ENCODE results near the gene STK32C.

The STK32C gene

DNA sequence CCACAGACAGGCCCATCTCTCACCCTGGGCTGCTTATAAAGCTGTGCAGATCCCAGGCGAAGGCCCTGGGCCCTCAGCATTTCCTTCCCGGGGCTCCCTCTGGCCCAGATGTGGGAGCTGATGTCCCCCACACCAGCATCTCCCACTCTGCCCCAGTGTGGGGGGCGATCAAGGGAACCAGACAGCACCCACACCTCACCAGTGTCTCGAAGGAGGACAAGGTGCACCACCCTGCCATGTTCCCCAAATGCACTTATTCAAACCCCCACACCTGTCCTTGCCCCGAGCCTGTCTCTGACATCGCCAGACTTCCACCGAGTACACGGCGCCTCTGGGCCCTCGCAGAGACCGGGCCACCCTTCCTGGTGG is 101.4 kb downstream of the STK32C start:
- no peak for DNase-seq

DNA sequence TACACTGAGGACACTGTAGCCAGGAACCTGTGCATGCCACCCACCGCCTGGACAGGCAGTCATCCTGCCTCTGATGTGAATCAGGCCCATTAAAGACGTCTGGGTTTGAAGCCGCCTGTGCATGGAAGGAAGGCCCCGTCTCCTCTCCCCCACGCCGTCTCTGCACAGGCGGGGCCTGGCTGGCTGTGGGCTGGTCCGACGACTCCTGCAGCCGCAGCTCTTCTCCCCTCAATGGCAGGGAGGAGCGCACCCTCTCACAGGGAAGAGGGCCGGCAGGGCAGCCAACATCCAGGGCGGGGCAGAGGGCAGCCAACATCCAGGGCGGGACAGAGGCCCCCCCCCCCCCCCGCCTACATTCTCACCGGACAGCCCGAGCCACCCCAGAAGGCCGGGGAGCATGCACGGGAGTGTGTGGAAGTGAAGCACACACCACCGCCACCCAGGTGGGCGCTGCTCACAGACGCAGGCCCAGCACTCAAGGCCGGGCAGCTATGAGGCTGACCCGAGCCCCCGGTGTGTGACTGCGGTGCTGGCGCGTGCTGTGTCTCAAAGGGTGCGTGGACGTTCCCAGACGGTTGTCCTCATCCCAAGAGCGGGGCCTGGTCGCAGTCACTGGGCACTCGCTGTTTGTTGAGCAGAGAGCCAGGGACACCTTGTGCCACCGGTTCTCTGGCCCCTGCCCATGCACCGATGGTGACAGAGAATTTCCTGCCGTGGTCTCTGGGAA is 101.9 kb downstream of the STK32C start:
- DNase-seq: no peak

DNA sequence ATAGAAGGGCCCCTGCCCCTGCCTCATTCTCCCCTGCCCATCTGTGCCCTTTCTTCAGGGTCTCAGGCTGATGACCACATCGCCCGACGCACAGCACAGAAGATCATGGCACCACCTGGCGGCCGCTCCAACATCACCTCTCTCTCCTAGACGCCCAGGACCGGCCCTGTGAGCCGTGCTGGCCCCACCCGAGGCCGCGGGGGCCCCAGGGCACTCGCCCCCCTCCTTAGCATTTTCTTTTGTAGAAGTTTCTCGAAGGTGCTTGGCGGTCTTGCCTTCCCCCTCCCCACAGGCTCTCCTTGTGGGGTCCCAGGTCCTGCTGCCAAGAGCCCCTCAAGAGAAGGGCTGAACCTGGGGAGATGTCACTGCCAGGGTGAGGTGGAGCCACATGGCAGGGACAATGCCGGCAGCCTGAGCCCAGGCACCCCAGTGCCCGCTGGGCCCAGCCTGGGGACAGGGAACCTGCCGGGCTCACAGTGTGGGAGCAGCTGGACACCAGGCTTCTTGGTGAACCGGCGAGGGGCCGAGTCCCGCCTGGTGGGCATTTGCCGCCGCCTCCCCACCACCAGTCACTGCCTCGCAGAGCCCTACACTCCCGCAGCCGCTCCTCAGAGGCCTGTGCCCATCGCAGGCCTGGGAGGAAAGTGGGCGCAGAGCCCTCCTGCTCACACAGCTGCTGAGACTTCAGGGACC is 102.8 kb downstream of the STK32C start:
- DNase-seq: no peak

GRCh38 chr10:132204078-132204780 is 103.5 kb downstream of the STK32C start:
- DNase-seq: no peak

DNA sequence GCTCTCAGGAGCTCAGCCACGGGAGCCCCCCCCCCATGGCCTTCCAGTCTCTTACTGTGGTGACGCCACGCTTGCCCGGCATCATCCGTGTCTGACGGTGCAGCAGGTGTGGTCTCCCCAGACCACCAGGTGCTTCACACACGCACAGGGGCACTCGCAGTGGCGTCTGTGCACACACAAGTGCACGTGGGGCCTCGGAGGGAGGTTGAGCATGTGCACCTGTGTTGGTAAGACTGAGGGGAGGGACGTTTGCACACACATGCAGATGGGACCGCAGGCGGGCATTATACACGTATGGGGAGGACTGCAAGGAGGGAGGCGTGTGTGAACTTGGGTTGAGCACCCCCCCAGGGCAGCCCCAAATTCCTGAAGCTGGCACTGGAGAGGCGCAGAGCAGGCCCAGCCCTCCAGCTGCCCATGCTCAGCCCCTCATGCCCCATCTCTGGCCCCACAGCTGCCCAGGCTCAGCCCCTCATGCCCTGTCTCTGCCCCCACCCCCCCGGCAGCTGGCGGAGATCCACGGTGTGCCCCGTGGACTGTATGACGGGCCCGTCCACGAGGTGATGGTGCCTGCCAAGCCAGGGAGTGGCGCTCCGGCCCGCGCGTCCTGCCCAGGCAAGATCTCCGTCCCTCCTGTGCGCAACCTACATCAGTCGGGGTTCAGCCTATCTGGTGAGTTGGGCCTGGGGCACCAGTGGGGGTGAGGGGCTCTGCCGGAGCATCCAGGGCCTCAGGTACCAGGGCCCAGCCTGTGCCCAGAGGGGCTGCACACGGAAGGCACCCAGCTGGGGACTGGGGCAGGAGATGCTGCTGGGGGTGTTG is 104.3 kb downstream of the STK32C start:
- DNase-seq: no peak

GRCh38 chr10:132202070-132202970 is 105.4 kb downstream of the STK32C start:
- no peak for DNase-seq

DNA sequence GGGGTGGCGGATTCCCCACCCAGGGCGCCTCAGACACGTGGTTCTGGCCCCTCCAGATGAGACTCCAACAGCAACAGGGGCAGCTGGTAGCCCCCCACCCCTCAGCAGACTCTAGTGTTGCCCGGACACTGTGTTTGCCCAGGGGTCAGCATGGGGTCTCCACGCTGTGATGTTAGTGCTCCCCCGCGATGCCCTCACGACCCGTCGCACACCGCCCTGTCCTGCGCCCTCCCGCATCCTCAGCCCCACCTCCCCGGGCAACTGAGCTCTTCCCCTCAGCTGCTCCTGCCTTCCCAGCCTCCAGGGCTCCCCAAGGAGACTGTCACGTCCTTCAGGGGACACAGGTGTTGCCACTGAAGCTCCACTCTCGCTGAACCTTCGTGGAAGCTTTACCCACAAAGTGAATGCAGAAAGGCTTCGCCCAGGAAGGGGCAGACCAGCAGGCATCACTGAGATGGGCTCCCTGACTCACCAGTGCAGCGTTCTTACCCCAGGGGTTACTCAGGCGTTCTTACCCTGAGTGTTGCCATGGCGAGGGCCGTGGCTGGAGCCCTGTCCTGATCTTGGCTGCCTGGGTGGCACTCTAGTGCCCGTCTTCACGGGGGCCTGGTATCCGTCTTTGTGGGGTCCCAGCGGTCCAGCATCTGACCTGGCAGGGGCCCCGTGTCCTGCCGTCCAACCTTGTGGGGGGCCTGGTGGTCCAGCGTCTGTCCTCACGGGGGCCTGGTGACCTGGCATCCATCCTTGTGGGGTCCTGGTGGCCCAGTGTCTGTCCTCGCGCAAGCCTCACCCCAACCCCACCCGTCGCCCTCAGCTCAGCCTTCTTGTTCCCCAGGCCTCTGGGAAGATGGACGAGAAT is 106.4 kb downstream of the STK32C start:
- DNase-seq: no peak

DNA sequence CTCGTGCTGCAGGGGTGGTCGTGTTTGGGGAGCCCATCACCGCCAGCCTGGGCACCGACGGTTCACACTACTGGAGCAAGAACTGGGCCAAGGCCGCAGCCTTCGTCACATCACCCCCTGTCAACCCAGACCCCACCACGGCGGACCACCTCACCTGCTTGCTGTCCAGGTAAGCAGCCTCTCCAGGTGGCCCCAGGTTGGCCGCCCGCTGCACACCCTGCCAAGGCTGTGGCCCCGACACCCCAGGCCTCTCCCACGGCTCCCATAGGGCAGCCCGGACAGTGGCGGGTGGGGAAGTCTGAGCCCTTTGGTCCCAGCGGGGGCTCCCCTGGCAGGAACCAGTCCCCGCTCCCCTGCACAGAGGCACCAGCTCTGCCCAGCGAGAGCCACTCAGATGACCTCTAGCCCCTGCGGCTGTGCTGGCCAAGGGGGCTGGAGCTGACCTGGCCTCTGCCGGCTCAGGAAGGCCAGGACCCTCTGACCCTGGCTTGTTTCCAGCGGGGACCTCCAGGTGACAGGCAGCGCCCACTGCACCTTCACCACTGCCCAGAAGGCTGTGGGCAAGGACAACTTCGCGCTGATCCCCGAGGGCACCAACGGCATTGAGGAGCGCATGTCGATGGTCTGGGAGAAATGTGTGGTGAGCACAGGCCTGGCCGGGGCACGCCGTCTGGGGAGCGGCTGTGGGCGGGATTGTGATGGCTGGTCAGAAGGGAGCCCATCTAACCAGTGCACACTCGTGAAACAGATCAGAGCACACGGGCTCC is 107.2 kb downstream of the STK32C start:
- DNase-seq: no peak

DNA sequence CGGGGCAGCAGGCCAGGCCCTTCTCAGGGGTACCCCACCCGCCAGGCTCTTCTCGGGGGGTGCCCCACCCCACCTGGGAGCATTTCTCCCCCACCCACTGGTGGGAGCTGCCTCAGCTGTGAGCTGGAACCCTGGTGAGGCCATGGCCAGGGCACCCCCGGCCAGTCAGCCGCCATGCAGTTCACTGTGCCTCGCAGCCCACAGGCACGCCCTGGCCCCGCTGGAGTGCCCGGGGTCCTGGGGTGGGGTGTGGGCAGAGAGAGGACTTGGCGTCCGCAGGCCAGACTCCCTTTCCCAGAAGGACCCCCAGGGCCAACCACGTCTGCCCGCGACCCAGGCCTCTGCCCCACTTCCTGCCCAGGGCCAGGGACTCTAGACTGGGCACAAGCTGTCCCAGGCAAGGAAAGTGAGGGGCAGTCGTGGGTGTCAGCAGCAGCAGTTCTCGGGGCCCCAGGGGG is 107.9 kb downstream of the STK32C start:
- no peak for DNase-seq

DNA sequence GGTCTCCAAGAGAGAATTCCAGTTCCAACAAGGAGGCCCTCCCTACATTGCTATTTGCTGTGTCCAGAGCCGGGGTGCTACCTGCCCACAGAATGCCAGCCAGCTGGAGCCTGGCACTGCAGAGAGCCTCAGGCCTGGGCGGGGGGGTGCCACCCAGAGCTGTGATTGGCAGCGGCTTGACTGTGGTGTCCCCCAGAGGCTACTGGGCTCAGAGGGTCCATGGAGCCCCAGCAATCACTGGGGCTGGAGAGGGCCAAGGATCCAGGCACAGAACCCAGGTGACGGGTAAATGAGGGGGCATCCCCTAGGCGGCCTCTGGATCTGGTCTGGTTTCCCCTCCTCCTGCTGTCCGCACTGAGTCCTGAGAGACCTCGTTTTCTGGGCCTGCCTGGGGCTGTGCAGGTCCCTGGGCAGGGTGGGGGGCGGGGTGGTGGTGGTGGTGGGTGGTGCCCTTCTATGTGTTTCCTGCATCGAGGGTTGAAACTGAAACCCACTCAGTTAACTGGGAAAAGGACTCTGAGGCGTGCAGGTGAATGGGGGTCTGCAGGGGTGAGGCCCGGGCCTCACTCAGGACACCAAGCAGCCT is 108.4 kb downstream of the STK32C start:
- no peak for DNase-seq

DNA sequence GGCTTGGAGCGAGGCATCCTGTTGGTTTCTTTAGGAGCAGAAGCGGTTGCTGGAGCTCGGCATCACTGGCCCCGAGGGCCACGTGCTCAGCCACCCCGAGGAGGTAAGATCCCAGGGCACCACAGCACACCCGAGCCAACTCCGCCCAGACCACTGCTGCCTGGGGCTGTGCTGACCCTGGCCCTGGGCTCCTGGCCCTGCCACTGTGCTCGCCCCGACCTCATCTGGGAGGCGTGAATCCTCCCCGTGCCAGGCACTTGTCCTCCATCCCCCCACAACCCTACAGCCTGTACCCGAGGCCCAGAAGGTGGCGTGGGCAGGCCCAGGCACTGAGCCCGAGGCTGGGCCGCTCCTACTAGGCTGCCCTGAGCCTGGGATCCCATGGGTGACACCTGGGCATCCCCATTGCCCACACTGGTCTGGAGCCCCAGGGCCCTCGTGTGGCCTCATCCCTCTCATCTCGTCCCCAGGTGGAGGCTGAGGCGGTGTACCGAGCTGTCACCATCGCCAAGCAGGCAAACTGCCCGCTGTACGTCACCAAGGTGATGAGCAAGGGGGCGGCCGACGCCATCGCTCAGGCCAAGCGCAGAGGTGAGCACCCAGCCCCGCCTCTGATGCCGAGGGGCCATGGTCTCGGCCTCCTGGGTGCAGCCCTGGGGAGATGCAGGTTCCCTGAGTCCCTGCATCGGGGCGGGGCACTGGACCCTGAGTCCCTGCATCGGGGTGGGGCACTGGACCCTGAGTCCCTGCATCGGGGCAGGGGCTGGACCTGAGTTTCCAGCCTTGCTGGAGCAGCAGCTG is 109.2 kb downstream of the STK32C start:
- no peak for DNase-seq

- no peak for DNase-seq
Measured at GRCh38 chr10:132198068-132198370, 109.7 kb downstream of the STK32C start.

GRCh38 chr10:132197271-132198067 is 110.3 kb downstream of the STK32C start:
- no peak for DNase-seq

GRCh38 chr10:132196178-132197113 is 111.3 kb downstream of the STK32C start:
- DNase-seq: no peak

- no peak for DNase-seq
Measured at GRCh38 chr10:132195366-132196075, 112.2 kb downstream of the STK32C start.

DNA sequence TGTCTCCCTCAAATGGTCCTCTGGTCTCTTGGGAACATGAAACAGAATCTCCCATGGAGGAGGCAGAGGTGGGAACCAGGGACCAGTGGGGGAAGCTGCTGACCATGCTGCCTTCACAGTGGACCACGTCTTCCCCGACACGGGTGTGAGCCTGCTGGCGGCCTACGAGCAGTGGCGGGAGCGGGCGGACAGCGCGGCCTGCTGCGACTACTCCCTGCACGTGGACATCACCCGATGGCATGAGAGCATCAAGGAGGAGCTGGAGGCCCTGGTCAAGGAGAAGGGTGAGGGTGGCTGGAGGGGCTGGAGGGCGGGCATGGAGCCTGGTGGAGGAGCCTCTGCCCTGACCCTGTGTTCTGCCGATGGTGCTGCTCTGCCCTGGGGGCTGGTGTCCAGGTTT is 113.0 kb downstream of the STK32C start:
- DNase-seq: no peak

Measured in CD4-positive, alpha-beta T cell treated with Interleukin-1 beta for 1 hour (primary cell).